Prostate gland (tissue), 2 donors: ENCODE results near the gene LSAMP.

ENCODE experiments used
- POLR2A ChIP-seq: fragments of 450-650 bp; IDR thresholded peaks from one replicate; pipeline ENCODE4 v1.6.1; 2016; ENCODE audit warnings: antibody characterized with exemption, mild to moderate bottlenecking
- POLR2AphosphoS5 ChIP-seq: sonication (generic); formaldehyde crosslinking; IDR thresholded peaks from one replicate; pipeline ENCODE4 v1.6.1; 2017; ENCODE audit warnings: antibody characterized with exemption
- TF ChIP-seq, protein P1 (sequence below), 4 experiments: fragments of 200-600 bp in 2 of 4; fragments of 450-650 bp in 2 of 4; sonication (generic) in 2 of 4; IDR thresholded peaks; 1 replicate in 3 of 4; 2 replicates in 1 of 4; pipeline ENCODE4 v1.5.1; 2016 to 2019; ENCODE audit warnings: antibody characterized with exemption in 4 of 4, mild to moderate bottlenecking in 2 of 4, moderate library complexity in 2 of 4

- no peak for TF ChIP-seq POLR2AphosphoS5
- TF ChIP-seq, protein P1, sequence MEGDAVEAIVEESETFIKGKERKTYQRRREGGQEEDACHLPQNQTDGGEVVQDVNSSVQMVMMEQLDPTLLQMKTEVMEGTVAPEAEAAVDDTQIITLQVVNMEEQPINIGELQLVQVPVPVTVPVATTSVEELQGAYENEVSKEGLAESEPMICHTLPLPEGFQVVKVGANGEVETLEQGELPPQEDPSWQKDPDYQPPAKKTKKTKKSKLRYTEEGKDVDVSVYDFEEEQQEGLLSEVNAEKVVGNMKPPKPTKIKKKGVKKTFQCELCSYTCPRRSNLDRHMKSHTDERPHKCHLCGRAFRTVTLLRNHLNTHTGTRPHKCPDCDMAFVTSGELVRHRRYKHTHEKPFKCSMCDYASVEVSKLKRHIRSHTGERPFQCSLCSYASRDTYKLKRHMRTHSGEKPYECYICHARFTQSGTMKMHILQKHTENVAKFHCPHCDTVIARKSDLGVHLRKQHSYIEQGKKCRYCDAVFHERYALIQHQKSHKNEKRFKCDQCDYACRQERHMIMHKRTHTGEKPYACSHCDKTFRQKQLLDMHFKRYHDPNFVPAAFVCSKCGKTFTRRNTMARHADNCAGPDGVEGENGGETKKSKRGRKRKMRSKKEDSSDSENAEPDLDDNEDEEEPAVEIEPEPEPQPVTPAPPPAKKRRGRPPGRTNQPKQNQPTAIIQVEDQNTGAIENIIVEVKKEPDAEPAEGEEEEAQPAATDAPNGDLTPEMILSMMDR (IDR thresholded peaks at IDR 0.05), result no peak
- TF ChIP-seq POLR2A, result no peak
These were observed 592.2 kb downstream of the LSAMP start for GRCh38 chr3:115853104-115853503.
